HG03159 (cell line): ENCODE measurements around the gene B9D2.

Source experiments
- ATAC-seq: cut with Tn5 transposase; IDR thresholded peaks from one replicate; pipeline ENCODE4 v1.9.1; 2021; ENCODE audit warnings: mild to moderate bottlenecking, moderate library complexity; ENCODE audit not compliant: unreplicated experiment

The B9D2 gene

GRCh38 chr19:41316306-41316920 lies 47.5 kb downstream of the B9D2 start:
- no peak for ATAC-seq

DNA sequence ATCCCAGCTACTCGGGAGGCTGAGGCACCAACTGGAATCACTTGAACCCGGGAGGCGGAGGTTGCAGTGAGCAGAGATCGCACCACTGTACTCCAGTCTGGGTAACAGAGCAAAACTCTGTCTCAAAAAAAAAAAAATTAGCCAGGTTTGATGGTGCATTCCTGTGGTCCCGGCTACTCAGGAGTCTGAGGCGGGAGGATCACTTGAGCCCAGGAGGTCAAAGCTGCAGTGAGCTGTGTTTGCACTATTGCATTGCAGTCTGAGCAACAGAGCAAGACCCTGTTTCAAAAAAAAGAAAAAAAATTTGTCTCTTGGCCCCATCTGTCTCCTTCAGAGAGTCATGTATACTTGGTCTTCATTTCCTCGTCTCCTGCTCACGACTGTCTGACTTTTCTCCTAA lies 52.3 kb downstream of the B9D2 start:
- ATAC-seq, result no peak

- ATAC-seq, result no peak
These were observed 52.9 kb downstream of the B9D2 start for GRCh38 chr19:41311072-41311471.

GRCh38 chr19:41310033-41310831 lies 53.7 kb downstream of the B9D2 start, which contains the start of gene CCDC97:
TSS of gene CCDC97 (plus strand) at chr19:41310172. CDS start at chr19:41310311, 139 bp downstream.
- peak; percentile 70 for ATAC-seq

DNA sequence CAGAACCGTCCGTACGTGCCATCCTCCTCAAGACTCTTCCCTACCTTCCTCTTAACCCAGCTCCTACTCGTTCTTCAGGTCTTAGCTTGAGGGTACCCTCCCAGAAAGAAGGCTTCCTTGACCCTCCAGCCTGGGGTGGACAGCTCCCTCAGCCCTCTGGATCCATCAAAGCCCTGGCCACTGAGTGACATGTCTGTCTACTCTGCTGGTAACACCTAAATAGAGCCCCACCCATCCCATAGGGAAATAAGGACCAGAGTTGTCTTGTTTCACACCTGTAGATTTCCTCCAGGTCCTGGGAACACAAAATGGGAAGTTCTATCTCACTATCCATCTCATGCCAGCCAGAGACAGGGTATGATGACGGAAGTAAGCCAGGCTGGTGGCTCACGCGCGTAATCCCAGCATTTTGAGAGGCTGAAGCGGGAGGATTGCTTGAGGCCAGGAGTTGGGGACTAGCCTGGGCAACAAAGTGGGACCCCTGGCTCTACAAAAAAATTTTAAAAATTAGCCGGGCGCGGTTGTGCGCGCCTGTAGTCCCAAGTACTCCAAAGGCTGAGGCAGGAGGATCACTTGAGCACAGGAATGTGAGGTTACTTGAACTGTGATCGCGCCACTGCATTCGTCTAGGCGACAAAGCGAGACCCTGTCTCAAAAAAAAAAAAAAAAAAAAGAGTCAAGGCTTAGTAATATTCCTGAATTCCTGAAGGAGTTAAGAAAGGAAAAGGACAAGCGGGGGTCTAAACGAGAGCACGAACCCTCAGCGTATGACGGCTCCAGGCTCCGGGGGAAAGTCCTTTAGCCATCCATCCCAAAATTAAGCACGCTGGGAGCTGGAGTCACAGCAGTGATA lies 54.5 kb downstream of the B9D2 start:
- no peak for ATAC-seq

DNA sequence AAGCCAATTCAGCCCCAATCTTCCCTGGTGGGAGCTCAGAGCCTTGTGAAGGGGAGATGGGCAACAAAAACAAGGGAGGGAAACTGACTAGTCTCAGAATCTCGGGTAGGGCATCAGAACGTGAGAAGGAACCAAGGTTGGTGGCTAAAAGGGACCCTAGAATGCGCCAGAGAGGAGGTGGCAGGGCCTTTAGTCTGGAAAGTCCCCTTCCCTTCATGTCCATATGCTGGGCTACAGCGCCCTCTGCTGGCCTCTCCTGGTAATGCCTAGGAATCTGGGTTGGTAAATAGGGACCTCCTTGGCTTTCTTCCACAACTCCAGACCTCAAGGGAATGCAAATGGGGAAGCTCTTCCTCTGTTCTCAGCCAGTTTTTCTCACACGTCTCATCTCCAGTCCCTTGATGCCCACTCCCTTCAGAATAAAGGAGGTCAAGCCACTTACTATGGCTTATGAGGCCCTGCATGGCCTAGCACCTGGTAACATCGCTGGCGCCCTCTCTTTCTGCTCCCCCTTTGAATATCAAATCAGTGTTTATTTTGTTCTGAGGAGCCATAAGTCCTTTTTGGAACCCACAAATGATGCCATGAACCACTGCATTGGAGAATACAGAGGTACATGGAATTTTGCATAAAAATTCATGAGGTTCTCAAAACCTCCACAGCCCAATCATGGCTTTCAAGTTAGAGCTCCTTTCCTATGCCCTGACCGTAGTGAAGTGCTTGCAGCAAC lies 55.3 kb downstream of the B9D2 start:
- no peak for ATAC-seq

- no peak for ATAC-seq
These were observed 55.9 kb downstream of the B9D2 start for GRCh38 chr19:41307954-41308449.

- no peak for ATAC-seq
These were observed 56.7 kb downstream of the B9D2 start for GRCh38 chr19:41307090-41307875.

DNA sequence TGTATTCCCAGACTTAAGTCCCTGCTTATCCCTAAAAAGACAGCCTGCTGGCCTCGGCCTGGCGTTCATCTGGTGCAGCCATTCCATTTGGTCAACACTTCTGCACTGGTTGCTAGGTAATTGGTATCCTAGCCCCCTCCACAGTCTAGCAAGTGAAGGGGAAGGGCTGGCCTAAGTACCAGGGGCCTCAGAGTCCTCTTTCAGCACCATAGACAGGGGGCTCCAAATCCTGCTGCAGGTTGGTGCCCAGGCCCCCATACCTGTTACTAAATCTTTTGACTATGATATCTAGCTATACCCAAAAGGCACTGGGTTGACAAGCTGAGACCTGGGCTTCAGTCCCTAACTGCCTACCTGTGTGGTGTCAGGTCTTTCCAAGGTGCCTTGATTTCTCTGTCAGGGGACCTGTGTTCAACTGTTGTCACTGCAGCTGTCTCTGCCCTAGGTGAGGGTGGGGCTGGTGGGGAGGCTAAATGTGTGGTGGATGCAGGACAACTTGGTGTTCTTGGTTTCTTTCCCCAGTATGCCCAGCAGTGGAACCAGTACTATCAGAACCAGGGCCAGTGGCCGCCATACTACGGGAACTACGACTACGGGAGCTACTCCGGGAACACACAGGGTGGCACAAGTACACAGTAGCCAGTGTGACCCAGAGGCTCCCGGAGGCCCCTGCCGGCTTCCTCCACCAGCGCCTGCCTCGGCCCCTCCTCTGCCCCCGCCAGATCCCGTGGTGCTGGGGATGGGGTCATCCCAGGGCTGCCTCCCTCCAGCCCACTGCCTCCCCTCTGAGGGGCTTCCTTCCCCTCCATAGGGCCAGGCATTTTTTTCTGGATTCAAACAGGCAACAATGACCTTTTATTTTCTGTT lies 57.8 kb downstream of the B9D2 start:
- no peak for ATAC-seq

- ATAC-seq, result no peak
These were observed 59.1 kb downstream of the B9D2 start for GRCh38 chr19:41304706-41305483.
